GM12864 (cell line): ENCODE data around the gene LHX3.

Source experiments
- DNase-seq: peaks from one replicate; pipeline ENCODE4 v3.0.0-alpha.2; 2011; ENCODE audit warnings: low read depth
- H3K4me3 ChIP-seq: 2 replicates; pipeline ENCODE4 v1.5.1; 2011; ENCODE audit warnings: mild to moderate bottlenecking, low read depth, low read length, control low read depth
- TF ChIP-seq, protein P1 (sequence below): IDR thresholded peaks from 2 replicates; pipeline ENCODE4 v1.5.1; 2011; ENCODE audit warnings: low read depth, mild to moderate bottlenecking, moderate library complexity, low read length, control low read depth, inconsistent platforms; ENCODE audit errors: missing control alignments

The LHX3 gene

DNA sequence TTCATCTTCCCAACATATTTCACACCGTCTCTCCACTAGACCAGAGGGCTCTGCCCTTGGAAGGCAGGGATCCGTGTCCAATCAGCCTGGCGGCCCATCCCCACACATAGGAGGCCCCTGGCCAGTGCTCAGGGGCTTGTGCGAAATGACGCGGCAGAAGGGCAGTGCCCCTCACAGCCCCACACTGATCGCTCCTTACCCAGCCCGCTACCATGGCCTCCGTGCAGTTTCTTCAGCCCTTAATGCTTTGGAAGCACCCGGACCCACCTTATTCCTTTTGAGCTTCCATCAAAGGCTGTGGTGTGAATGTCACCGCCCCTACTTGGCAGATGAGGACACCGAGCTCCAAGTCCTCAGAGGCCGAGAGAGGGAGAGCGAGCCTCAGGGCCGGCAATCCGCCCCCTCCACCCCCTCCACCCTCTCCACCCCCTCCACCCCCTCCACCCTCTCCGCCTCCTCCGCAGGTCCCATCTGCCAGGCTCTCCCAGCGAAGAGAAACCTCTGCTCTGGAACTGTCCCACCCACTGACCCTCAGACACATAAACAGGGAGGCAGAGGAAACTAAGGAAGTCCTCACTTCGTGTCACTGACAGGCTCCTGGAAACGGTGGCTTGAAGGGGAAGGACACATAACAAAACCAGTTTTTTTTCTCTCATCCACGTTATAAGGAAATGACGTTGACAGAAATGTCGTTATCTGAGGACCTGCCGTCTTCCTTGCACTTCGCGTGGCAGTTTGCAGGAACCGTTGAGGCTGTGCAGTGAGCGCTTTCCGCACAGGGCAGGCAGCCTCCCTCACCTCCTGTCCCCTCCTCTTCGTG, 26.8 kb upstream of the LHX3 start:
- H3K4me3 ChIP-seq = no peak overlapping the region
- no peak for DNase-seq
- TF ChIP-seq, protein P1, sequence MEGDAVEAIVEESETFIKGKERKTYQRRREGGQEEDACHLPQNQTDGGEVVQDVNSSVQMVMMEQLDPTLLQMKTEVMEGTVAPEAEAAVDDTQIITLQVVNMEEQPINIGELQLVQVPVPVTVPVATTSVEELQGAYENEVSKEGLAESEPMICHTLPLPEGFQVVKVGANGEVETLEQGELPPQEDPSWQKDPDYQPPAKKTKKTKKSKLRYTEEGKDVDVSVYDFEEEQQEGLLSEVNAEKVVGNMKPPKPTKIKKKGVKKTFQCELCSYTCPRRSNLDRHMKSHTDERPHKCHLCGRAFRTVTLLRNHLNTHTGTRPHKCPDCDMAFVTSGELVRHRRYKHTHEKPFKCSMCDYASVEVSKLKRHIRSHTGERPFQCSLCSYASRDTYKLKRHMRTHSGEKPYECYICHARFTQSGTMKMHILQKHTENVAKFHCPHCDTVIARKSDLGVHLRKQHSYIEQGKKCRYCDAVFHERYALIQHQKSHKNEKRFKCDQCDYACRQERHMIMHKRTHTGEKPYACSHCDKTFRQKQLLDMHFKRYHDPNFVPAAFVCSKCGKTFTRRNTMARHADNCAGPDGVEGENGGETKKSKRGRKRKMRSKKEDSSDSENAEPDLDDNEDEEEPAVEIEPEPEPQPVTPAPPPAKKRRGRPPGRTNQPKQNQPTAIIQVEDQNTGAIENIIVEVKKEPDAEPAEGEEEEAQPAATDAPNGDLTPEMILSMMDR = no peak

DNA sequence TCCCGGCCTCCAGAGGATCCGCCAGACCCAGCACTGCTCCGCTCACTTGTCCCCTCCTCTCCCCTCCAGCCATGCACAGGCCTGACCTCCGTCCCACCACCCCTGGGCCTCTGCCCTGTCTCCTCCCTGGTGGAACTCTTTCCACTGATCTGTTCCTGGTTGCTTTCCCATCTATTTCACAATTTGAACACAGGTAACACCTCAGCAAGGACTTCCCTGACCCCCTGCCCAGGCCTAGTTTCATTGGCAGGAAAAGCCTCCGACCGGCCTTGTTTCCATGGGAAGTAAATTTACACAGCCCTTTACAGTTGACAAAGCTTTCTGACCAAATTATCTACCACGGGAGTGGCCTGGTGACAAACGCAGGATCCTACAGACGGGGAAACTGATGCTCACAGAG, 25.8 kb upstream of the LHX3 start:
- no peak overlapping the region for H3K4me3 ChIP-seq
- TF ChIP-seq, protein P1 = no peak
- DNase-seq = no peak

DNA sequence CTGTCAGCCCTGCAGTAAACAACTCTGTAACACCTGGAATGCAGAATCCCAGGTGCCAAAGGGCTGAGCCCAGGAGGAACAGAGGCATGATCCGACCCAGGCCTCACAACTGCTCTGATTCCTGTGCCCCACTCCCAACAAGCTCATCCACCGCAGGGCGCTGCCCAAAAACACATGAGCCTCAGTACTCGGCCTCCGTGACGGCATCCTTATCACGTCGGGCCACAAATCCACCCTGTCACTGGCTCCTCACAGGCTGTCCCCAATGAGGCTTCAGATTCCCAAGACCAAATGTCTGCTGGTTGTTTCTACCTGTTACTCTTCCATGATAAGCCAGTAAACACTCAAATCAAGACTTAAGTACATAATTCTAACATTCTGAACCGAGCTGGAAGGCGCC, 25.4 kb upstream of the LHX3 start:
- TF ChIP-seq, protein P1 = no peak
- no peak for DNase-seq
- no peak overlapping the region for H3K4me3 ChIP-seq

DNA sequence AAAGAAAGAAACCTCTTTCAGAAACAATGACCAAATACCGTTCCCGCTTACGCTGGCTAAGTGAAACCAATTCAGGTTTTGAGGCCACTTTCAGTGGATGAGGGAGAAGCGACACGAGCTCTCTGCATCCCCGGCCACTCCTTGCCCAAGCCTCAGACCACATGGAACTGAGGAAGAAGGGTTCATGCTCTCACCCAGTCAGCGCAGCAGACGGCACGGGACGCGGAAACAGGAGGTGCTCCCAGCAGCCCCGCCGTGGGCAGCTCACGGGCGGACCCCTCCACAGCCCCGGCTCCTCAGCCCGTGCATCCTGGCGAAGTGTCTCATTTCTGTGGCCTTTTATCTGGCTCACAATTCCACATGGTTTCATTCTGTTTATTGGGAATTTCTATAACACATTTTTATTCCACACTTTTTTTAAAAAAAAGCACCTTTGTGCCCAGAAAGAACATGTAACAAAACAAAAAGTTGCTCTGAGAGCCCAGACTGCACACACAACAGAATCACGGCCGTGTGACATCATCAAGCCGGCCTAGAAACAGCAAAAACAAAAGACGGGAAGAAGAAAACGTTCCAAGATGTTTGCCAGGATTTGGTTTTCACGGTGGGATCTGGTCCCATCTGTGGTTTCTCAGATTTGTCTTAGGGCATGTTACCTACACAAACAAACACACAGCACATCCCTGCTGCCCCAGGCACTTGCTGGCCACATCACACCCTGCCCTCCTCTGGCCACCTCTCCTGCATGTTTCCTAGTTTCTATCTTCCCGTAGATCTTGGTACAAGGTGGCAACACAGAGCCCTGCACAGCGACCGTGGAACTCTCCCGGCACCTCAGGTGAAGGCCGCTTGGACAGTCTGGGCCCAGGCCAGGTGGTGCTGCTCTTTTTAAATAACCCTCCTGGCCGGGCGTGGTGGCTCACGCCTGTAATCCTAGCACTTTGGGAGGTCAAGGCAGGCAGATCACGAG, 24.5 kb upstream of the LHX3 start:
- DNase-seq = no peak
- H3K4me3 ChIP-seq = no peak overlapping the region
- TF ChIP-seq, protein P1 = no peak

DNA sequence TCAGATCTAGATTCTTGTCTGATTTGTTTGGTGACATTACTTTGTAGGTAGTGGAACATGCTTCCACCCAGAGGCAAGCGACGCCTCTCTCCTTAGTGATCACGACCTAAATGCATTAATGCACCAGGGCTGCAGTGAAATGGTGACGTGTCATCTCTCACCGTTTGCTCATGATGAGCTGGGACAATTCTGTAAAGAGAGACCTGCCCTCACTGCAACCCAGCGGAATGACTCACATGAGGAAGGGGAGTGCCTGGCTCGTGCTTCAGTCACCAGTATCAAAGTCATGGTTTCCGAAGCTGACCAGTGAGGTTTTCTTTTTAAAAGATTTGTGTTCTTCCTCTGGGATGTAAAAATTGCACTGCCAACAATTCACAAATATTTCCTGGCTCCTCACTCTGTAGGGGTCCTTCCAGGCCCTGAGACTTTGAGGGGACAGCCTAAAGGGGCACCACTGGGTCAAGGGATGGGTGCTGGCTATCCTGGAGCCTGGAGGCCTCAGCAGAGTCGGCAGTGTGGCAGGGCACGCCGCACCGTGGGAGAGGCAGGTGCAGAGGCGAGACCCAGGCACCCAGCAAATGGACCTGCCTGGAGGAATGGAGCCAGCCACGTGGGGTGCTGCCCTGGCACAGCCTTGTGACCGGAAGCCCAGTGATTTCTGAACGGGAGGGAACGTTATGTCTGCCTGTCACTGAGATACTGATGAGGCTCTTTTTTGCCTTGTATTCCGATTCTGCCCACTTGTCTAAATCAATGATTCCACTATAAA, 23.4 kb upstream of the LHX3 start:
- H3K4me3 ChIP-seq = no peak overlapping the region
- TF ChIP-seq, protein P1 = no peak
- no peak for DNase-seq

DNA sequence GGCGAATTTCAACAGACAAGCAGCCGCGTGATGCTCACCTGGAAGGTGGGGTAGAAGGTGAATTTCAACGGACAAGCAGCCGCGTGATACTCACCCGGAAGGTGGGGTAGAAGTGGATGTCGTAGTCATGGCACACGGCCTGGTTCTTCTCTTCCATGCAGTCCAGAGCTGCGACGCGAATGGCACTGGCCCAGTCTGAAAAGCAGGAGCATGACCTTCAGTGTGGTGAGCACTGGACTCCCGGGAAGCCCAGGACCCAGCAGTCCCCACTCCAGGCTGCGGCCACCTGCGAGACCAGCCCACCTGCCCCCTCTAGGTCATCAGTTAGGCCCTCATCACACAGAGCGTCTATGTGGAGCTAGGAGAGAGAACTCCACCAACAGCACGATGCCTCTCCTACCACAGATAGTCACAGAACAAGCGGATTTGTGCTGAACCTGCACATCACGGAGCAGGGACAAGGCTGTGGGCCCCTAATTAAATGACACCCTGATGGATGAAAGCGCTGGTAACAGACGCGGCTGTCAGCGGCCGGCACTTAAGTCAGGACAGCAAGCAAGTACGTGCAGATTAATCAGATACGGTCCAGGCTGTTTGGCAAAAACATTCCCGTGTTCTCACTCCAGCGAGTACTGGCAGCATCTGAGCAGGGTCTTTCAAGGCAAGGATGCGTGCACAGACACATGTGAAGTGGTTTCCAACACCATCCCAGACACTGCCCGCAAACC, 21.9 kb upstream of the LHX3 start:
- no peak for DNase-seq
- TF ChIP-seq, protein P1 = no peak
- H3K4me3 ChIP-seq = no peak overlapping the region
